ENCODE results near the gene LMF1. TPM values are rescaled to one million over a fixed set of nuclear protein-coding genes. Genes with fewer than 3 reads are reported as not detected.

The LMF1 gene
- total RNA-seq, 1 experiment from 2014 or later: 7.1 TPM

GRCh38 chr16:815861-816260 lies 154.9 kb downstream of the LMF1 start:
- no peak for DNase-seq
- H3K27me3 ChIP-seq (ENCODE audit: control insufficient read depth, insufficient read depth, low read length): peaks cover 8% of the 10 kb centered on the region; the same call in 1 of the 2 replicates
- H3K4me3 ChIP-seq (ENCODE audit: insufficient read depth, low read depth, low read length): no peak overlapping the region
- no peaks in the 10 kb centered on the region for H3K36me3 ChIP-seq (replicated peaks; ENCODE audit: control insufficient read depth, insufficient read depth, low read length)

- H3K27me3 ChIP-seq (ENCODE audit: control insufficient read depth, insufficient read depth, low read length): peaks cover 8% of the 10 kb centered on the region; the same call in 1 of the 2 replicates
- no peak overlapping the region for H3K4me3 ChIP-seq (ENCODE audit: insufficient read depth, low read depth, low read length)
- no peaks in the 10 kb centered on the region for H3K36me3 ChIP-seq (replicated peaks; ENCODE audit: control insufficient read depth, insufficient read depth, low read length)
- DNase-seq: no peak
Measured at GRCh38 chr16:814974-815373, 155.8 kb downstream of the LMF1 start.

GRCh38 chr16:813916-814412 lies 156.8 kb downstream of the LMF1 start:
- no peak for DNase-seq
- Histone ChIP-seq H3K4me3 (ENCODE audit: insufficient read depth, low read depth, low read length) (no peak overlapping the region), H3K27me3 (ENCODE audit: control insufficient read depth, insufficient read depth, low read length) (peaks cover 8% of the 10 kb centered on the region; the same call in 1 of the 2 replicates), H3K36me3 (replicated peaks; ENCODE audit: control insufficient read depth, insufficient read depth, low read length) (no peaks in the 10 kb centered on the region)

GRCh38 chr16:813204-813915 lies 157.4 kb downstream of the LMF1 start:
- Histone ChIP-seq H3K36me3 (replicated peaks; ENCODE audit: control insufficient read depth, insufficient read depth, low read length) (no peaks in the 10 kb centered on the region), H3K4me3 (ENCODE audit: insufficient read depth, low read depth, low read length) (peak overlapping the region; percentile 27), H3K27me3 (ENCODE audit: control insufficient read depth, insufficient read depth, low read length) (peaks cover 8% of the 10 kb centered on the region; the same call in 1 of the 2 replicates)
- peak; percentile 98 for DNase-seq

GRCh38 chr16:808085-808386 lies 162.7 kb downstream of the LMF1 start:
- Histone ChIP-seq H3K27me3 (ENCODE audit: control insufficient read depth, insufficient read depth, low read length) (peaks cover 6% of the 10 kb centered on the region; the same call in 1 of the 2 replicates), H3K36me3 (replicated peaks; ENCODE audit: control insufficient read depth, insufficient read depth, low read length) (no peaks in the 10 kb centered on the region), H3K4me3 (ENCODE audit: insufficient read depth, low read depth, low read length) (peak overlapping the region; percentile 69)
- no peak for DNase-seq

- DNase-seq: peak; percentile 96
- Histone ChIP-seq H3K27me3 (ENCODE audit: control insufficient read depth, insufficient read depth, low read length) (peaks cover 5% of the 10 kb centered on the region; the same call in 1 of the 2 replicates), H3K4me3 (ENCODE audit: insufficient read depth, low read depth, low read length) (peak overlapping the region; percentile 69), H3K36me3 (replicated peaks; ENCODE audit: control insufficient read depth, insufficient read depth, low read length) (no peaks in the 10 kb centered on the region)
Measured at GRCh38 chr16:807347-808084, 163.3 kb downstream of the LMF1 start.

GRCh38 chr16:805474-805873 lies 165.3 kb downstream of the LMF1 start:
- DNase-seq: no peak
- H3K36me3 ChIP-seq (replicated peaks; ENCODE audit: control insufficient read depth, insufficient read depth, low read length): no peaks in the 10 kb centered on the region
- H3K4me3 ChIP-seq (ENCODE audit: insufficient read depth, low read depth, low read length): no peak overlapping the region
- H3K27me3 ChIP-seq (ENCODE audit: control insufficient read depth, insufficient read depth, low read length): peaks cover 7% of the 10 kb centered on the region

GRCh38 chr16:804193-805048 lies 166.4 kb downstream of the LMF1 start:
- peaks cover 10% of the 10 kb centered on the region for H3K27me3 ChIP-seq (ENCODE audit: control insufficient read depth, insufficient read depth, low read length)
- DNase-seq: peak; percentile 69
- H3K4me3 ChIP-seq (ENCODE audit: insufficient read depth, low read depth, low read length): no peak overlapping the region
- H3K36me3 ChIP-seq (replicated peaks; ENCODE audit: control insufficient read depth, insufficient read depth, low read length): no peaks in the 10 kb centered on the region

GRCh38 chr16:803754-804080 lies 167.1 kb downstream of the LMF1 start:
- Histone ChIP-seq H3K36me3 (replicated peaks; ENCODE audit: control insufficient read depth, insufficient read depth, low read length) (no peaks in the 10 kb centered on the region), H3K4me3 (ENCODE audit: insufficient read depth, low read depth, low read length) (no peak overlapping the region), H3K27me3 (ENCODE audit: control insufficient read depth, insufficient read depth, low read length) (peaks cover 12% of the 10 kb centered on the region)
- DNase-seq: no peak

Other genes with a start within 250 kb of the LMF1 start
- gene ANTKMT, start 249.8 kb downstream of the LMF1 start, total RNA-seq (2014; rRNA removed; shearing (Covaris generic)): 22.6 and 29.8 TPM in 2 replicates
- 11.3 and 21.0 TPM in 2 replicates for gene CCDC78, start 244.5 kb downstream of the LMF1 start, total RNA-seq (2014; rRNA removed; shearing (Covaris generic))
- 26.6 and 33.1 TPM in 2 replicates for gene HAGHL, start 243.9 kb downstream of the LMF1 start, total RNA-seq (2014; rRNA removed; shearing (Covaris generic))
- 42.6 and 46.1 TPM in 2 replicates for gene CIAO3, start 230.0 kb downstream of the LMF1 start, total RNA-seq (2014; rRNA removed; shearing (Covaris generic))
- gene MSLN, start 210.2 kb downstream of the LMF1 start, total RNA-seq (2014; rRNA removed; shearing (Covaris generic)): 0.15 TPM in 1 of 2 replicates, not detected in the other
- gene RPUSD1, start 182.6 kb downstream of the LMF1 start, total RNA-seq (2014; rRNA removed; shearing (Covaris generic)): 58.7 and 63.4 TPM in 2 replicates
- gene CHTF18, start 182.4 kb downstream of the LMF1 start, total RNA-seq (2014; rRNA removed; shearing (Covaris generic)): 65.9 and 80.8 TPM in 2 replicates
- gene GNG13, start 170.2 kb downstream of the LMF1 start, total RNA-seq (2014; rRNA removed; shearing (Covaris generic)): not detected in 2 replicates
- gene SOX8, start 10.8 kb upstream of the LMF1 start, total RNA-seq (2014; rRNA removed; shearing (Covaris generic)): 10.0 and 12.8 TPM in 2 replicates
- gene SSTR5, start 101.8 kb upstream of the LMF1 start, total RNA-seq (2014; rRNA removed; shearing (Covaris generic)): 0.18 and 0.21 TPM in 2 replicates
- gene C1QTNF8, start 125.3 kb upstream of the LMF1 start, total RNA-seq (2014; rRNA removed; shearing (Covaris generic)): not detected in 2 replicates
- gene CACNA1H, start 182.1 kb upstream of the LMF1 start, total RNA-seq (2014; rRNA removed; shearing (Covaris generic)): 24.8 and 27.3 TPM in 2 replicates

Data from H7 (cell line).